ENCODE results near the gene AHNAK2.
"Not testable (repeated sequence)": the region's sequence is repeated elsewhere in the genome, so short reads cannot be mapped to it uniquely, and the experiment has no call there.

Gene AHNAK2

DNA sequence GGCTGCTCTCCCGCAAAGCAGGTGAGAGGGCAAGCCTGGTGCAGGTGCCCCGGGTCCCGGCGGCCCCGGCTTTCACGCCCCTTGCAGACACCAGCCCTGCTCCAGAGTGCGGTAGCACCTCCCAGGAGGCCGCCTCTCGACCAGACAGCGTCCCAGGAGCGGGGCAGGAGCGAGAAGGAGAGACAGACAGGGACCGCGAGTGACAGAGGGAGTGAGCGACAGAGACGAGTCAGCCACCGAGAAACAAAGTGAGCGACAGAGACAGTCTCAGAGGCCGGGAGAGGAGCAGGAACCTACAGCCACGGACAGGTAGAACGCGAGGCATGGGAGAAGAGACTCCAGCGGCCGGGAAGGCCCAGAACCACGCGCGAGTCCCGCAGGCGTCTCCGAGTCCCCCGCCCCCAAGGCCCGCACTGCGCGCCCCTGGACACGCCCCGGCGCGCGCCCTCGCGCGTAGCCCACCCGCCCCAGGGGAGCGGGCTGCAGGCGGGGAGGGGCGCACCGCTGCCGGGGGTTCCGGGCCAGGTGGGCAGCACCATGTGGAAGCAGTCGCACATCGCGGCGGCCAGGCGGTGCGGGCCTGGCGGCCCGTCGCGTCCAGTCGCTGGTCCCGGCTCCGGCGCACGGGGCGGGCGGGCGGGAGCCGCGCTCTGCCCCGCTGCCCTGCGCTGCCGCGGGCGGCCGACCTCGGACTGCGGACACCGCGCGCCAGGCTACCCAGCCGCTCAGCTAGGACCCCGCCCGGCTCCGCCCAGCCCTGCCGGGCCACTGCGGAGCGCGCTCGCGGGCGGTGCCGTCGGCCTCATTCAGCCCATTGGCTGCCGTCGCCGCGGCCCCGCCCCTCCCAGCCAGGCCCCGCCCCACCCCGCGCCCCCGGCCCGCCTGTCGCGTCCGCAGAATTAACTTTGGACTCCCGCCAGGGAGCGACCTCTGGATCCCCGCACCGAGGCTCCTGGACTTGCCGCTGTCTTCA is at the start of gene AHNAK2:
AHNAK2 (minus strand) TSS at position 694 of the 973 bp plus-strand sequence; CDS start at position 557, 137 bp downstream.
- peak; percentile 49 to 71 for DNase-seq

DNA sequence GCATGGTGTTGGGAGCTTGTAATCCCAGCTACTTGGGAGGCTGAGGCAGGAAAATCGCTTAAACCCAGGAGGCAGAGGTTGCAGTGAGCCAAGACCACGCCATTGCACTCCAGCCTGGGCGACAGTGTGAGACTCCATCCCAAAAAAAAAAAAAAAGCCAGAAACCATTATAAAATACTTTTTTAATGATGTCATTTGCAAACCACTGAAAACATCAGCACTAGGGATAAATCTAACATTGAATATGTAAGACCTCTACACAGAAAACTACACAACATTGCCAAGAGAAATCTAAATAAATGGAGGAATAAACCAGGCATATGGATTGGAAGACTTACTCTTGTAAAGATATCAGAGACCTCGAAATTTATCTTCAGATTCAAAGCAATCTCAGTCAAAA is 49.5 kb upstream of the AHNAK2 start:
- DNase-seq, result not testable (repeated sequence)

- DNase-seq, result peak in 1 of 2 experiments; percentile 56
These were observed 48.8 kb upstream of the AHNAK2 start for GRCh38 chr14:105026802-105027563.

GRCh38 chr14:105026033-105026785 is 48.0 kb upstream of the AHNAK2 start:
- DNase-seq, result peak in 1 of 2 experiments; percentile 68

GRCh38 chr14:105025429-105025828 is 47.3 kb upstream of the AHNAK2 start:
- DNase-seq, result no peak

DNA sequence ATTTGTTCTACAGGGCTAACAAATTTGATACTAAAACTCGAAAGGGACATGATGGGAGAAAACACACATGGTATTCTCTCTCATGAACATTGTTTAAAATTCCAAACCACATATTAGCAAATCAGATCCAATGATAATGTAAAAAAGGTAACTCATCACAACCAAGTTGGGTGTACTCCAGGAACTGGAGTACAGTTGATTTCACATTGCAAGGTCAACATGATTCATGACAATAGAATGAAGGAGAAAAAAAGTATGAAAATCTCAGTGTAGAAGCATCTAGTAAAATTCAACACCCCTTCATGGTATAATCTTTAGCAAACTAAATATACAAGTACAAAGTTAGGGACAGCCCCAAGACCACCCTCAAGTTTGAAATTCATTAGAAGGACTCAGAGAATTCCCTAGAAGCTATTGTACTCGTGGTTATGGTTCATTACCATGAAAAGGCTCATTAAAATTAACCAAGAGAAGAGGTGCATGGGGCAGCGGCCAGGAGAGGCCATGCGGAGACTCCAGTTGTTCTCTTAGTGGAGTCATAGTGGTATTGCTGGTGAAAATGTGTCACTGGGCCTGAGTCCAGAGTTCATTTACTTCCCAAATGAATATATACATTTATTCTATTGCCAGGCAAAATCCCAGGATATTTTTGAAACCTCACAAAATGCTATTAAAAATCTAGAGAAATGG is 45.8 kb upstream of the AHNAK2 start:
- DNase-seq, result peak; percentile 65 to 78

GRCh38 chr14:105023144-105023543 is 45.0 kb upstream of the AHNAK2 start:
- peak in 1 of 2 experiments; percentile 83 for DNase-seq

GRCh38 chr14:105022276-105022670 is 44.1 kb upstream of the AHNAK2 start:
- DNase-seq, result peak in 1 of 2 experiments; percentile 51

- peak in 1 of 2 experiments; percentile 72 for DNase-seq
These were observed 43.6 kb upstream of the AHNAK2 start for GRCh38 chr14:105021656-105022275.

DNA sequence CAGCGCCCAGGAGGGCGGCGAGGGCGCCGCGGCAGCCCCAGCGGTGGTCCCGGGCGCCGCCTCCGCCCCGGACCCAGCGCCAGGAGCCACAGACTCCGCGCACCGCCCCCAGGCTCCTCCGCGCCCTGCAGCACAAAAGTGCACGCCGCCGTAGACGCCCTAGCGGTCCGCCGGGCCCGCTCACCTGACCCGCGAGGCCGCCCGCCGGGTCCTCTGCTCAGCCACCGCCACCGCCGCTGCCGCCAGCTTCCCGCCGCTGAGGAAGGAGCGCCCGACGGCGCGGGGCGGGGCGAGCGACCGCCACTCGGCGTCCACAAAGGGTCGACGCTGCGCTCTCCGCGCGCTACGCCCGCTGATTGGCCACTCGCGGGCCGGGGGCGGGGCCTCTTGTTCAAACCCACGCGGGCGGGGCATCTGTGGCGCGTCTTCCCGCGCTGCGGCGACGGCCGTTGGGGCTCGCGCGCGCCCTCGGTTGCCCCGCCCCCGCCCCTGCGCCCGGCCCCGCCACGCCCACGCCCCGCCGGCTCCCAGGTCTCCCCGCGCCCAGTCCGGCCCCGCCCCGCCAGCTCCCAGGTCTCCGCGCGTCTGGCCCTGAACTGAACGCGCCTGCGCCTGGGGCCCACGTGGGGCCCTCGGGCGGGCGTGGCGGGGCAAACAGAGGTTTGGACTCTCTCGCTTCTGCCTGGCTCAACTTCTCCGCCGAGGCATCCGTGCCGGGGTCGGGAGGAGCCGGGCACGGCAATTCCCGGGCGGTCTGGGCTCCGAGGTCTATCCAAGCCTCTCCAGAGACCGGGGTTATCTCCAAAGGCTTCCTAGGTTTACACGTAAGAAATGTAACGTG is 42.9 kb upstream of the AHNAK2 start, which contains the start of gene CDCA4:
CDCA4 (minus strand) TSS at position 269 of the 841 bp plus-strand sequence. CDS start 9,154 bp downstream, outside the sequence.
- DNase-seq, result peak; percentile 96 to 98

DNA sequence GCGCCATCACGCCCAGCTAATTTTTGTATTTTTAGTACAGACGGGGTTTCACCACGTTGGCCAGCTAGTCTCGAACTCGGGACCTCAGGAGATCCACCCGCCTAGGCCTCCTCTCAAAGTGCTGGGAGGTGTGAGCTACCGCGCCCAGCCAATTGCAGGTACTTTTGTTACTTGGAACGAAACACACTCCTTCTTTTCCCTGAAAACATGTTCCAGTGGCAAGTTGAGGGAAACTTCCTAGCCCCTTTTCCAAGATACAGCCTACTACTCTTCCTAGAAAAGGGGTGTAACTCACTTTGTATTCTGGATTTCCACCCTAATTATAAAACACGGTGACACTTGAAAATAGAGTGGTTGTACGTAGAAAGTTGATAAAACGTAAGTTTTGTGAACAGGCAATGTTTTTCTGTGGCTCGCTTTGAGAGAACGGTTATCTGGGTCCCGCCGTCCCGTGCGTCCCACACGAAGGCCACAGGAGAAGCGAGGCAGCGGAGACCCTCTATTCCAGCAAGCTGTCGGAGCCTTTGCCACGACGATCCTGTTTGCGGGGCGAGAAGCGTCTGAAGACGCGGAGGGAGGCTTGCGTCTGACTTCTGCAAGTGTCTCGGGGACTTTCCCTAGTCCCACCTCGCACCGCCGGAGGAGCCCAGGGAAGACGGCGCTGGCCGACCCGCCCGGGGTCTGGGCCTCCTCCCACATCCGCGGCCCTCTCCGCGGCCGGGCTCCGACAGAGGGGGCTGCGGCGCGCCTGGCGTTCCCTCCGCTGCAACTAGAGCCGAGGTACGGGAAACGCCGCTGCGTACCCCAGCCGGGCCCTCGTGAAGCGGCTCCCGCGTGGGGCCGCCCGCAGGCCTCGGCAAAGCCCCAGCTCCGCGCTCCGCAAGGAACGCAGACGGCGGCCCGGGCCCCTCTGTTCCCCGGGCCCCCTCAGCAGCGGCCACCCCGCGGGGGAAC is 42.0 kb upstream of the AHNAK2 start:
- DNase-seq, result no peak

GRCh38 chr14:105018414-105018813 is 40.2 kb upstream of the AHNAK2 start:
- DNase-seq, result no peak

DNA sequence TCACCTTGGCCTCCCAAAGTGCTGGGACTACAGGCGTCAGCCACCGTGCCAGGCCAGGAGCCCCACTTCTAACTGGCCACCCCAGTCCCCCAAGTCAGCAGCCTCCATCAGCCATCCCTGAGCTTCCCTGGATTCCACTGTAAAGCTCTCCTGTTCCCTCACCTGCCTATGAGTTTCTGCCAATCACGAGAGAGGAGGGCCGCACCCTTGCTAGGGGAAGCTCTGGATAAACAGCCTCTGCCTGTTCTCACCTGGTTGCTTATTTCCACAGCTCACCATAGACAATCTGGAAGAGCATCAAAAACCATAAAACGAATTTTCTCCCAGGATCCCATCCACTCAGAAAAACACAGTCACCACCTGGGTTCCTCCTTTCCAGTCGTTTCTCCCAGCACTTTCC is 37.7 kb upstream of the AHNAK2 start:
- DNase-seq, result no peak

DNA sequence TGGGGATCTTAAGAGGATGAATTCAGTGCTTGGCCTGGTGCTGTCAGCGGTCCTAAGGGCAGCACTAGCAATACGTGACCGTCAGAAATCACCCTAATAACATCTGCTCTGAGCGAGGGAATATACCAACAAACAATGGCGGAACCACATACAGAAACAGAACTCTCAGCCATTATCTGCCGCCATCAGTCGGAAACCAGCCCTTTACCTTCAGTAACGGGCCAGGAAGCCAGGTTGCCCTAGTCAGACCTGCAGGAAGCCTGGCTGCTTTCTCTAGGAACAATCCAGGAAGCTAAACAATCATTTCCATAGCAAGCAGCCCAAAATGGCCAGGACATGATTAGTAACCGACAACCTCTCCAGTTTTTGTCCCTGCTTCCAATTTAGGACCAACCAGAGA is 37.1 kb upstream of the AHNAK2 start:
- DNase-seq, result no peak

DNA sequence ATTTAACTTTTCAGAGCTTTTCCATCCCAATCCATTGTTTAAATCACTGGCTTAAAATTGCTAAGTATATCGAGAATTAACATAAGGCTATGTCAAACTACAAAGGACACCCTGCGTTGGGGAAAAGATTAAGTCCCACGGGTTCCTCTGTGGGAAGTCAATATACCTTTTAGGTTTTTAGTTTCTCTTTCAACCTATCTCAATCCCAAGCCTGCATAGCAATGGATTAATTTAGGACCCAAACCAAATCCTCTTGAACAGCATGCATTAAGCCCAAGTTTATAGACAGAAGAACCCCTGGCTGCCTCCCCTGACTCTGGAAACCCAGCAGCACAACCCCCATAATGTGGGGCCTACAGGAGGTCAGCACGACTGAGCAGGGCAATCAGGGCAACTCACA is 36.5 kb upstream of the AHNAK2 start:
- no peak for DNase-seq

DNA sequence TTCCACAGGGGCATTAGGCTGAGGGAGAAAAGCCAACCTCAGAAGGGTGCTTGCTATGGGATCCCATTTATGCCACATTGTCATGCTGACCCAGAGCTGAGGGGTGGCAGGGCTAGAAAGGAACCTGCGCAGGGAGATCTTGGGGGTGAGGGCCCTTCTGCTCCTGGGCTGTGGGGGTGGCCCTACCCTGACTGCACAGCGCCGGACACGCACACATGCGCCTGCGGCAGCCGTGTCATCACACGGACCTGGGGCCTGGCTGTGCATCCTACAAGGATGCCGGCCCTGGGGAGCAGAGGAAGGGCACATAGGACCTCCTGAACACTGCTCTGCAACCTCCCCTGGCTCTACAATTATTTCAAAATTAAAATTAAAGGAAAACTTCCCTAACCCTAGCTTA is 35.9 kb upstream of the AHNAK2 start:
- DNase-seq, result no peak

- DNase-seq, result no peak
These were observed 35.1 kb upstream of the AHNAK2 start for GRCh38 chr14:105013150-105013785.

- peak in 1 of 2 experiments; percentile 43 for DNase-seq
These were observed 34.2 kb upstream of the AHNAK2 start for GRCh38 chr14:105012171-105012985.

Measured in SW 1271 (cell line).